Measurements from ENCODE around the gene AMOTL2.

Gene AMOTL2

DNA sequence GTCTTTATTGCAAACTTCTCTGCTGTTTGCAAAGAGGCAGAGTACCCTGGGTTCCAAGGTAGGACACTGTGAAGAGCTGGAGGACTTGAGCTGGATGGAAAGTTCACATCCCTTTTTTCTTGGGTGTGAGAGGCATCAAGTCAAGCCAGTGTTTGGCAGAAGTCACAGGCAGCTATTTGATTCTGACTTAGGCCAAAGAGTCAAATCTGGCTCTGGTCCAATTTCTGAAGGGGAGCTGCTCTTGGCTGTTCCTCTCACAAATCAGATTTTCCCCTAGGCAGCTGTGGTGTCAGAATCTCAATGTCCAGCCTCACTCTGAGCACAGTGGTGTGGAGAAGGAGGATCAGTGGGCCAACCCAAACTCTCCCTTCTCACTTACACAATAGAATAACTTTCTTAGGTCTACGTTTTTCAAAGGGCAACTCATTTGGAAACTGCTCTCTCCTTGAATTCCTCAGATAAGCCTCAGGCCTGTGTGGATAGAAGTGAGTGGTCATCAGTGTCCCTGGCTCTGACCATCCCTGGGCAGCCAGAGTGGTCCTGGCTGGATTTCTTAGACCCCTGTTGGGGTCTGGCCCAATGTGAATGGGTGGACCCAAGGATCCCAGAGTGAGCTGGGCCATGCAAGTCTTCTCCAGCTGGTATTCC is 18.2 kb upstream of the AMOTL2 start:
- no peak for DNase-seq (ENCODE audit: low spot score)
- TF ChIP-seq, protein P1, sequence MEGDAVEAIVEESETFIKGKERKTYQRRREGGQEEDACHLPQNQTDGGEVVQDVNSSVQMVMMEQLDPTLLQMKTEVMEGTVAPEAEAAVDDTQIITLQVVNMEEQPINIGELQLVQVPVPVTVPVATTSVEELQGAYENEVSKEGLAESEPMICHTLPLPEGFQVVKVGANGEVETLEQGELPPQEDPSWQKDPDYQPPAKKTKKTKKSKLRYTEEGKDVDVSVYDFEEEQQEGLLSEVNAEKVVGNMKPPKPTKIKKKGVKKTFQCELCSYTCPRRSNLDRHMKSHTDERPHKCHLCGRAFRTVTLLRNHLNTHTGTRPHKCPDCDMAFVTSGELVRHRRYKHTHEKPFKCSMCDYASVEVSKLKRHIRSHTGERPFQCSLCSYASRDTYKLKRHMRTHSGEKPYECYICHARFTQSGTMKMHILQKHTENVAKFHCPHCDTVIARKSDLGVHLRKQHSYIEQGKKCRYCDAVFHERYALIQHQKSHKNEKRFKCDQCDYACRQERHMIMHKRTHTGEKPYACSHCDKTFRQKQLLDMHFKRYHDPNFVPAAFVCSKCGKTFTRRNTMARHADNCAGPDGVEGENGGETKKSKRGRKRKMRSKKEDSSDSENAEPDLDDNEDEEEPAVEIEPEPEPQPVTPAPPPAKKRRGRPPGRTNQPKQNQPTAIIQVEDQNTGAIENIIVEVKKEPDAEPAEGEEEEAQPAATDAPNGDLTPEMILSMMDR (IDR thresholded peaks at IDR 0.05; ENCODE audit: extremely low read depth, insufficient read depth, missing control alignments): no peak
- in situ Hi-C loops (cut with MboI; ENCODE audit: low pct_unique_long_range_greater_than_20kb, low sequenced_read_pairs, unreplicated experiment): no loop called here

DNA sequence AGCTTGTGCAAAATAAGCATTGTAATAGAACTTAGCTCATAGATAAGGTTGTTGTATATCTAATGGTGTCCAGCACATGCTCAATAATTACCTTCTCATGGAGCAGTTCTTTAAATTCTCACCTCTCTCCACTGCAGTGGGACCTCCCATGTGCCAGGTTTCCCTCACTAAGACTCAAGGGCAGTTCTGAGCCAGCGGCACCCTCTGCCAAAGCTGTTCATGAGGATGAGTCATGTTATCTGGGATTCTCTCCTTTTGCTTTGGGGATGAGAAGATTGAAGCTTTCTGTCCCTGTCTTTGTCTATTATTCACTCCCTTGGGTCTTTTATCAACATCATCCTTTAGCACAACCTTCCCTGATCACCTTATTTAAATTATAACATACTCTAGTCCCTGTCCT is 15.6 kb upstream of the AMOTL2 start:
- in situ Hi-C loops (cut with MboI; ENCODE audit: low pct_unique_long_range_greater_than_20kb, low sequenced_read_pairs, unreplicated experiment): no loop called here
- no peak for DNase-seq (ENCODE audit: low spot score)
- TF ChIP-seq, protein P1 (IDR thresholded peaks at IDR 0.05; ENCODE audit: extremely low read depth, insufficient read depth, missing control alignments): no peak

DNA sequence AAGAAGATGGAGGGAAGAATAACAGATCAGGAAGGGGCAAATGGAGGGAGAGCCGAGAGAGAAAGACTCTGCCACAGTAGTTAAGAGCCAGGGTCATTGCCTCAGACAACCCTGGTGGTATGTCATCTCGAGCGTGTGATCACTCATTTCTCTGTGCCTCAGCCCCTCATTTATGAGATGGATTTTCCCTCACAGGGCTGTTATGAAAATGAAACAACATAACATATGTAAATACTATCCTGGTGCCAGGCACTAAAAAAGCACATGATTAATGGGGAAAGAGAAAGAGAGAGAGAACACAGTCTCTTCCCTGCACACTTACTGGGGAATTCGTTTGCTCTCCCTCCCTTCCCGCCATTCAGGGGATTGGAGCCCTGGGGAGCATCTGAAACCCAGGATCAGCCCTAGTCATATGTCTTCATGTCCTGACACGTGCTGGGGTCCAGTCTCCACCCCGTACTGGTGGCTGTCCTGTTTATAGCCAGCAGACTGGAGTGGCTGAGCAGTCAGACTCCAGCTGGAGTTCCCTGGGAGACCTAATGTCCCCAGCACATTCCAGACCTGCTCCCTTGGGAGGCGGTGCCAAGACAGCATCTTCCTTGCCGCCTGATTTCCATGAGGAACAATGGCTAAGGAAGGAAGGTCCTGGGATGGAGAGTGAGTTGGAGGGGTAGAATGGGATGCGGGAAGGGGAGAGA is 14.7 kb upstream of the AMOTL2 start:
- no peak for DNase-seq (ENCODE audit: low spot score)
- in situ Hi-C loops (cut with MboI; ENCODE audit: low pct_unique_long_range_greater_than_20kb, low sequenced_read_pairs, unreplicated experiment): no loop called here
- TF ChIP-seq, protein P1 (IDR thresholded peaks at IDR 0.05; ENCODE audit: extremely low read depth, insufficient read depth, missing control alignments): no peak

GRCh38 chr3:134388292-134388691 is 14.0 kb upstream of the AMOTL2 start:
- no peak for DNase-seq (ENCODE audit: low spot score)
- TF ChIP-seq, protein P1 (IDR thresholded peaks at IDR 0.05; ENCODE audit: extremely low read depth, insufficient read depth, missing control alignments): no peak
- in situ Hi-C loops (cut with MboI; ENCODE audit: low pct_unique_long_range_greater_than_20kb, low sequenced_read_pairs, unreplicated experiment): no loop called here

DNA sequence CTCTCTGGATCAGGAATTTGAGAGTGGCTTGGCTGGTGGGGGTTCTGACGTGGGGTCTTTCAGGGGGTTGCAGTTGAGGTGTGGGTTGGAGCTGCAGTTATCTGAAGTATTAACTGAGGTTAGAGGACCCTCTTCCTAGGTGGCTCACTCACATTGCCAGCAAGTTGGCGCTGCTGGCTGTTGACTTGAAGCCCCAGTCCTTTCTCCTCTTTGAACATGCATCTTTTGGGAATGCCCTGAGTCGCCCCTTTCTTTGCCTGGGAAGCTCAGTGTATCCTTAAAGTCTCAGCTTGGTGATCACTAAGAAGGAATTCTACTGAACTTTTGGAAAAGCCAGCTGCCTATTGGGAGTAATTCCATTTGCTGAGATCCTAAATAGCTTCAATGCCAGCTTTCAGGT is 13.0 kb upstream of the AMOTL2 start:
- TF ChIP-seq, protein P1 (IDR thresholded peaks at IDR 0.05; ENCODE audit: extremely low read depth, insufficient read depth, missing control alignments): no peak
- in situ Hi-C loops (cut with MboI; ENCODE audit: low pct_unique_long_range_greater_than_20kb, low sequenced_read_pairs, unreplicated experiment): no loop called here
- DNase-seq (ENCODE audit: low spot score): no peak

DNA sequence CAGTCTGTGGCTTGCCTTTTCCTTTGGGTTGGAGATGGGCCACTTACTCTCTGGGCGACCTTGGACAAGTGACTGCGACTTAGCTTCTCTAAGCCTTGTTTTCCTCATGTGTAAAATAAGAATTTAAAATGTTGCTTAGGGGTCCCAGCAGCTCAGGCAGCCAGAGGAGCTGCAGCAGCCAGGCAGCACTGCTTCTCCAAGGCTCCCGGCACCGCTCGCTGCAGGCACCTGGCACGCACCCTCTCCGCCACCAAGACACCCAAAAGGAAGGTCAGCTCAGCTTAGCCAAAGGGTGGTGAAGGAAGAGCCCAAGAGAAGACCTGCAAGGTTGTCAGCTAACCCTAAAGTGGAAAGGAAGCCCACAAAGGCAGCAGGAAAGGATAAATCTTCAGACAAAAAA is 10.7 kb upstream of the AMOTL2 start:
- no peak for DNase-seq (ENCODE audit: low spot score)
- TF ChIP-seq, protein P1 (IDR thresholded peaks at IDR 0.05; ENCODE audit: extremely low read depth, insufficient read depth, missing control alignments): no peak
- in situ Hi-C loops (cut with MboI; ENCODE audit: low pct_unique_long_range_greater_than_20kb, low sequenced_read_pairs, unreplicated experiment): no loop called here
